Stimulated activated CD4-positive, alpha-beta T cell treated with anti-CD3 and anti-CD28 coated beads, Interleukin-4, amount 100 ng/mL, for 24 hours (primary cell): ENCODE results near the gene RND2.
"Not testable (repeated sequence)": the region's sequence is repeated elsewhere in the genome, so short reads cannot be mapped to it uniquely, and the experiment has no call there.

Experiments
- DNase-seq: peaks from one replicate; pipeline ENCODE4 v3.0.0-alpha.2; 2020

RND2 gene, protein sequence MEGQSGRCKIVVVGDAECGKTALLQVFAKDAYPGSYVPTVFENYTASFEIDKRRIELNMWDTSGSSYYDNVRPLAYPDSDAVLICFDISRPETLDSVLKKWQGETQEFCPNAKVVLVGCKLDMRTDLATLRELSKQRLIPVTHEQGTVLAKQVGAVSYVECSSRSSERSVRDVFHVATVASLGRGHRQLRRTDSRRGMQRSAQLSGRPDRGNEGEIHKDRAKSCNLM

DNA sequence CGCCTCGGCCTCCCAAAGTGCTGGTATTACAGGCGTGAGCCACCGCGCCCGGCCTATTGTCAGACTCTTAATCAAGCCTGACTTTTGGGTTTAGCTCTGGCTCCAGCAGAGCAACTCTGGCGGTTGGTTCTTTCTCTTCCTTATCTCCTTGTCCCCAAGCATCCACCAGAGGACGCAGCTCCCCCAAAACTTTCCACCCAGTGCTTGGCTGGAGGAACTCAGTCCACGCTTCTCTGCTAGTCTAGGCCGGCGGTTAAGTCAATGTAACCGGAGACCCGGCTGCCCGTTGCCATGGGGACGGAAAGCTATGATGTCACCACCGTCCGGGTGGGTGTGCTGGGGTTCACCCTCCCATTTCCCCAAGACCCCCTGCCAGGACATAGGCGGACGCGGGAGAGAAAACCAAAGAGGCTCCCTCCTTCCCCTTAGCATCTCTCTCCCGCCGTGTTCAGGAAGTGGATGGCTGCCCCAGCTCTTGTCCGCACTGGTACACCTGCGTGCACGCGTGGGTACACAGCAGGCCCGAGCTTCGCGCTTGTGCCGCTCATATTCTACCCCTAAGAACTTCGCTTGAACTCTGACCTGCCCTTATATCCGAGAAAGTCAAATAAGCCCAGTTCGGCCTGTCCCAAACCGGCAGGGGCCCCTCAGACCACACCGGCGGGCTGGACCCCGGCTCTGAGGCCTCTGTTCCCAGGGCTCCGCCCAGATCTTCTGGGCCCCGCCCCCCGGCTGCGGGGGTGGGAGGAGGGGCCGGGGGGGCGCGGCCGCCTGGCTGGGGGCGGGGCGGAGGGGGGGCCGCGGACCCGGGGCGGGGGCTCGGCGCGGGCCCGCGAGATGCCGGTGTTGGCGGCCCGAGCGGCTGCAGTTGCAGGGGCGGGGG is at the start of gene RND2:
RND2 (plus strand) TSS at position 825 of the 883 bp plus-strand sequence. CDS start 117 bp downstream, outside the sequence.
- peak; percentile 79 for DNase-seq

DNA sequence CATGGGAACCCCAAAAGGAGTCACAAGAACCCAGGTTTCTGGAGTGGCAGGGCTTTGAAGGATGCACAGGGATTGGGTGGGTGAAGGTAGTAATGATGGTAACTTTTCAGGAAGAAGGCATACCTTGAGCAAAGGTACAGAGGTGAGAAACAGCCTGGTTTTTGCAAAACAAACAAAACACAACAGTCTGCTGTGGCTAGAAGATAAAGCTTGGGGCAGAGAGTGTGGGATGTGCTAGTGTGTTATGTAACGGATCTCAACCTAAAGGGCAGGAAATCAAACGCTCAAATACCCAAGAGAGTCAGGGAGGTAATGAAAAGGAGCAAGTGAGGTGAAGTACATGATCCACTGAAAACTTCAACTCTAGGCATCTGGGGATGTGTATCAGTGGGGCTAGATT is 49.8 kb upstream of the RND2 start:
- no peak for DNase-seq

DNA sequence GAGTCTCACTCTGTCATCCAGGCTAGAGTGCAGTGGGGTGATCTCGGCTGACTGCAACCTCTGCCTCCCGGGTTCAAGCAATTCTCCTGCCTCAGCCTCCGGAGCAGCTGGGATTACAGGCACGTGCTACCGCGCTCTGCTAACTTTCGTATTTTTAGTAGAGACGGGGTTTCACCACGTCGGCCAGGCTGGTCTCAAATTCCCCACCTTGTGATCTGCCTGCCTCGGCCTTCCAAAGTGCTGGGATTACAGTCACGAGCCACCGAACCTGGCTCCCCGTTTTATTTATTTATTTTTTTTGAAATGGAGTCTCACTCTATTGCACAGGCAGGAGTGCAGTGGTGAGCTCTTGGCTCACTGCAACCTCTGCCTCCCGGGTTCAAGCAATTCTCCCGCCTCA is 49.3 kb upstream of the RND2 start:
- DNase-seq = not testable (repeated sequence)

DNA sequence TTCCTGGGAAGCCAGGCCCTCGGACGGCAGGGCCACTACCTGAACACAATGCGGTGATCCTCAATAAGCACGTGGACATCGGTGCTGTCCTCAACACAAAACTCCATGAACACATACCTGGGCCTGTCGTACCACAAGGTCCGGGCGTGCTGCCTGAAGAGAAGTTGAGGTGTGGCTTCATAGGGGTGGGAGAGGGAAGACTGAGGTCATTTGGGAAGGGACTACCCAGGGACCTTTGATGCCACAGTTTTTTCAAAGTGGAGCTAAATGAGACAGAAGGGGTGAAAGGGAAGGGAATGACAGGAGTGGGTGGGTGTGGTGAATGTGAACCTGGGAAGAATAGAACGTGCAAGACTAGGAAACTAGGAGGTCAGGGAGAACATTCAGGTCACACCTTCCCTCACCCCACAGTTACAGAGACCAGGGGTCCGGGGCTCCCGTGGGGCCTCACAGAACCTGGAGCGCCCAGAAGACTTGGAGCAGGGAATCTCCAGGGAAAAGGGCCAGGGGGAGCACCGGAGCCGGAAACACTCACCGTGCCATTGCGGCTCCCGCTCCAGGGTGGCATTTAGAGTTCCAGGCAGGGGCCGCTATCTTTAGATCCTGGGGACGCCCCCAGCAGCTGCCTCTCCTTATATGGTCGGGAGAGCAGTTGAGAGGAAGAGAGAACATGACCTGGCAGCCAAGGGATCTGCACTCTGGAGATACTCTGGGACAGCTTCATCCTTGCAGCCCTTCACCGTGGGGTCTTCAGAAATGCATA is 45.3 kb upstream of the RND2 start, which contains the start of gene PTGES3L:
PTGES3L (minus strand) TSS at position 570 of the 763 bp plus-strand sequence; CDS start at position 543, 27 bp downstream.
- DNase-seq = peak; percentile 36

DNA sequence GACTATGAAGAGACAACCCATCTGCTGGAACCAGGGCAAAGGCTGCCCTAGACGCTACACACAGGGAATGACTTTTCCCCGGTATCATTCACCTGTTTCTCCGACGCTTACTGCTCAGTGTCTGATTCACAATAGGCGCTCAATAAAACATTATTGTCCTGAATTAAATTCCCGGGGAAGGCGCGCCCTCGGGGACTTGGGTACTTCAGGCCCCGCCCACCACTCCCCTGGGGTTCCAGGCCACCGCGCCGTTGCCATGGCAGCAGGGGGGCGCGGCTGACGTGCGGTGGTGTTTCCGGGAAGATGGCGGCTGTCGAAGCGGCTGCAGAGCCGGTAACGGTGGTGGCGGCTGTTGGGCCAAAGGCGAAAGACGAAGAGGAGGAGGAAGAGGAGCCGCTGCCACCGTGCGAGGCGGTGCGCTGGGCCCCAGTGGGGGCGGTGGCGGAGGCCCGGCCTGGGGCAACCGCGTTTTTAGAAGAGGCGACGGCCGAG is 44.7 kb upstream of the RND2 start, which contains the start of gene RUNDC1:
RUNDC1 (plus strand) TSS at position 292 of the 492 bp plus-strand sequence; CDS start at position 304, 12 bp downstream.
- peak; percentile 91 for DNase-seq

DNA sequence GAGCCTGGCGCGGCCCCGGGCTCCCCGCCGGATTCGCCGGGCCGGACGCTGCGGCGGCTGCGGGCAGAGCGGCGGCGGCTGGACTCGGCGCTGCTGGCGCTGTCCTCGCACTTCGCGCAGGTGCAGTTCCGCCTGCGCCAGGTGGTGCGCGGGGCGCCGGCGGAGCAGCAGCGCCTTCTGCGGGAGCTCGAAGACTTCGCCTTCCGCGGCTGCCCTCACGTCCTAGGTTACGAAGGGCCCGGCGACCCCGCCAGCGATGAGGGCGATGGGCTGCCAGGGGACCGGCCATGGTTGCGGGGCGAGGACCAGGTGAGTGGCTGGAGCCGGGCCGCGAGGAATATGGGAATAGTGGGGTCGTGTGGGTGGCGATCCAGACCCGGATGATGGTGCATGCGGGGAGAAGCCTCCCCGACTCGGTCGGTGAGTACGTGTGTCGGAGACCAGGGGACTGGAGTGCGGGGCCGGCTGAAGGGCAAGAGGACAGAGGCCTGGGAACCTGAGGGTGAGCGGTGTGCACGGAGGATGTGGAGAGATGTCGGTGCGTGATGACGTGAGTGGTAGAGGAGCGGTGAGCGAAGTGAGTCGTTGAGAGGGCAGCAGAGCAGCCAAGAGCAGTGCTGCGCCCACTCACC is 44.1 kb upstream of the RND2 start:
- peak; percentile 72 for DNase-seq

DNA sequence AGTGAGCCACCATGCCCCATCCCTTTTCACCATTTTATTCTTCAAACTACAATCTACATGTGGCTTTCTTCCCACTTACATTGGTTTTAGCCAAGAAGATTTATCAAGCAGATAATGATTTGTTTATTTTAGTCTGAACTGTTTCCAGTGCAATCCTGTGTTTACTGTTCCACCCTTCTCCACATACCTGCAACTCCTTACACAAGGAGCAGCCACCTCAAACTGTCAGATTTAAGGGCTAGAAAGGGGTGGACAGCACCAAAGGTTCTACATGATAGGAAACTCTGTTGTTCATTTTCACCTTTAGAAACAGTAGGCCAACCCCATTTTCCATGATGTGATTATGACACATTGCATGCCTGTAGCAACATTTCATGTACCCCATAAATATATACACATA is 42.8 kb upstream of the RND2 start:
- no peak for DNase-seq

DNA sequence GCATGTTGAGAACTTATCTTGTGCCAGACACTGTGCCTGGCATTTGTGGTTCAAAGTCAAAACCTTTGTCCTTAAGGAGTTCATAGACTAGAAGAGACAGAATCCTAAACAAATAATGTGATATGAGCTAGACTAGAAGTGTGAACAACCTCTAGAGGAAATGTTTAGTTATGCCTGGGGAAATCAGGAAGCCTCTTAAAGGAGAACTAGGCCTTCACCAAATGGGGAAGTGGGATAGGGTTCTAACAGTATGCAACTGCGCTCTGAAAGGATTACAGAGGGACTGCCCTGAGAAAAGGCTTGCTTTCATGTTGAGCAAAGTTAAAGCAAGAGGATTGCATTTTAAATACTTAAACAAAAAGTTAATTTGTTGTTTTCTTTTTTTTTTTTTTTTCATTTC is 39.8 kb upstream of the RND2 start:
- DNase-seq = no peak

DNA sequence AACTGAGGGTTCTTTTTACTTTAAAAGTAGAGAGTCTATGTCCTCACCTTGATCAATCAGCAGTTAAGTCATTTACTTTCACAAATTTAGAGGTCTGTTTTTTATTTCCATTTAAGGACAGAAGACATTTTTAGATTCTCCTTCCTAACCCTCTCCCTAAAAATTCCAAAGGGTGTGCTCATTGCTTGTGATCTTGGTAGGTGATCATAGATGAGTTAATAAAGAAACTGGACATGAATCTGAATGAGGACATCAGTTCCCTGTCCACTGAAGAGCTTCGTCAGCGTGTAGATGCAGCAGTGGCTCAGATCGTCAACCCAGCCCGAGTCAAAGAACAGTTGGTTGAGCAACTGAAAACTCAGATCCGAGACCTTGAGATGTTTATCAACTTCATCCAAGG is 35.9 kb upstream of the RND2 start:
- DNase-seq = no peak

DNA sequence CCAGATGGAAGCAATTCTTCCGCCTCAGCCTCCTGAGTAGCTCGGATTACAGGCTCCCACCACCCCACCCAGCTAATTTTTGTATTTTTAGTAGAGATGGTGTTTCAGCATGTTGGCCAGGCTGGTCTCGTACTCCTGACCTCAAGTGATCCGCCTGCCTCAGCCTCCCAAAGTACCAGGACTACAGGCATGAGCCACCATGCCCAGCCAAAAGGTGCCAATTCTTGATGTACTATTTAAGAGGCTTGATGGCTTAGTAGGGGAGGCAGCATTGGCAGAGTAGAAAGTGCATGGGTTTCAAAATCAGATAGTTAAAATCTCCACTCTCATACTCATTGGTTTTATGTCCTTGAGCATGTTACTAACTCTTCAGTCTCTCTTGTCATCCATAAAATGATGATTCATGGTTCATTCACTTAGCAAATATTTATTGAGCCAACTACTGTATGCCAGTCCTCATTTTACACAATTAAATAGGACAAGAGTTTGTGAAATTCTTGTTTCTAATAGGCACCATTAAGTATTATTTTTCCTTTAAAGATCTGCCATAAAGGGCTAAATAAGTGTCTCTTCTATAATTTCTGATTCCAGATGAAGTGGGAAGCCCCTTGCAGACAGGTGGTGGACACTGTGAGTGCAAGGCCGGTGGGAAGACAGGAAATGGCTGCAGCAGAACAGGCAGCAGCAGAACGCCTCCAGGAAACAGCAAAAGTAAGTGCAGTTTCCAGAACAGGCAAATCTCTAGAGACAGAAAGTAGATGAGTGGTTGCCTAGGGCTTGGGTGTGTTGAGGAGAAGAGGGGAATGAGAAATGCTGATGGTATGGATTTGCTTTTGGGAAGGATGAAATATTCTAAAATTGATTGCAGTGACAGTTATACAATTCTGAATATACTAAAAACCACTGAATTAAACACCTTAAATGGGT is 35.0 kb upstream of the RND2 start:
- DNase-seq = no peak

DNA sequence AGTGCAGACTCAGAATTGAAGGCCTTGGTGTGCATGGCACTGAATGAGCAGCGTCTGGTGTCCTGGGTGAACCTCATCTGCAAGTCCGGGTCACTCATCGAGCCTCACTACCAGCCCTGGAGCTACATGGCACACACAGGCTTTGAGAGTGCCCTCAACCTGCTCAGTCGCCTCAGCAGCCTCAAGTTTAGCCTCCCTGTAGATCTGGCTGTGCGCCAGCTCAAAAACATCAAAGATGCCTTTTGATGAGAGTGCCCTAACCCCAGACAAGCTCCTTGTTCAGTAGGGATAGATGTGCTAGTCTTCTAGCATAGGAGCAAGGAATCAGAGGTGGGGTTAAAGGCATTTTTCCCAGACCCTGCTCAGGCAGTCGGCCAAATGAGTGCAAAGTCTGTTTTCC is 33.6 kb upstream of the RND2 start:
- no peak for DNase-seq

DNA sequence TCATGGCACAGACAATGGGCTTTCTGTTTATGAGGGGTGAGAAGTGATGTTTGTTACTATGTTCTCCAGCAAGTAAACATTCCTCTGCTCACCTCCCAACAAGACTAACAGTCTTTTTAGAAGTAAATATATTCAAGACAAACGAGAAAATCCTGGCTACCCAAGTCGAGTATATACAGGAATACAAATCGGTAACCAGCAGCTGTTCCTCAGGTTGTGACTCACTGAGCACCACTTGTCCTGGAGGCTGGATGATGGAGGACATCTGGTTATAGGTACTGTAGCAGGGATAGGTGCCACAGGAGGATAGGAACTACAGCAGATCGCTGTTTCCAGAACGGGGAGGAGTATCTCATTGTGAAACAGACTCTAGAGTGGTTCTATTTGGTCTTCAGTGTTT is 32.2 kb upstream of the RND2 start:
- no peak for DNase-seq

DNA sequence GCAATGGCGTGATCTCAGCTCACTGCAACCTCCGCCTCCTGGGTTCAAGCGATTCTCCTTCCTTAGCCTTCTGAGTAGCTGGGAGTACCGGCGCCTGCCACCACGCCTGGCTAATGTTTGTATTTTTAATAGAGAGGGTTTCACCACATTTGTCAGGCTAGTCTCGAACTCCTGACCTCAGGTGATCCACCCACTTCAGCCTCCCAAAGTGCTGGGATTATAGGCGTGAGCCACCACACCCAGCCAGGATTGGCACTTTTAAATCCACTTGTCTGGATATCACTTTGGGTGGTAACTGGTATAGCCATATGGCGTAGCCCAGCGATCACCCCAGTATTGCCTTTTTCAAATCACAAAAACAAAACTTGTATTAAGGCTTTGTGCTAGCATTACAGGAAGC is 31.1 kb upstream of the RND2 start:
- not testable (repeated sequence) for DNase-seq

DNA sequence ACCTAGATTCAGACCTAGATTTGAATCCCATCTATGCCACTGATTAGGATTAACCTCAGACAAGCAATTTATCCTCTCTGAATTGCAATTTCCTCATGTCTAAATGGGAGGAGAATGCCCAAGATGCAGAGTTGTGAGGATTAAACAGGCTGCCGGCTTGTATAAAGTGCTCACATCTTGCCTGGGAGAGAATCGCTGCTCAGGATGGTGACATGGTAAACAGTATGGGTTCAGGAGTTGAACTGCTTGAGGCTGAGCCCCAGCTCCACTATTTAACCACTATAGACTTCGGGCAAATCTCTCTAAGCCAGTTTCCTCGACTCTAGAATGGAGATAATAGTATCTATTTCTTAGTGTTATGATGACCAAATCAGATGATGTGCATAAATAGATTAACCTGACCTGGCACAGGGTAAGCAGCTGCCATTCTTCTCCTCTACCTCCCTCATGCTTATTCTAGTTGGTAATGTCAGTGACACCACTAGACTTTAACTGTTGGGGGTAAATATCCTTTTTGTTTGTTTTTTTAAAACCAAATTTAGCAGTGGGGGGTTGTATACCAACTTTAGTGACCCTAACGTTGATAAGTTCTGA is 27.5 kb upstream of the RND2 start:
- DNase-seq = no peak

DNA sequence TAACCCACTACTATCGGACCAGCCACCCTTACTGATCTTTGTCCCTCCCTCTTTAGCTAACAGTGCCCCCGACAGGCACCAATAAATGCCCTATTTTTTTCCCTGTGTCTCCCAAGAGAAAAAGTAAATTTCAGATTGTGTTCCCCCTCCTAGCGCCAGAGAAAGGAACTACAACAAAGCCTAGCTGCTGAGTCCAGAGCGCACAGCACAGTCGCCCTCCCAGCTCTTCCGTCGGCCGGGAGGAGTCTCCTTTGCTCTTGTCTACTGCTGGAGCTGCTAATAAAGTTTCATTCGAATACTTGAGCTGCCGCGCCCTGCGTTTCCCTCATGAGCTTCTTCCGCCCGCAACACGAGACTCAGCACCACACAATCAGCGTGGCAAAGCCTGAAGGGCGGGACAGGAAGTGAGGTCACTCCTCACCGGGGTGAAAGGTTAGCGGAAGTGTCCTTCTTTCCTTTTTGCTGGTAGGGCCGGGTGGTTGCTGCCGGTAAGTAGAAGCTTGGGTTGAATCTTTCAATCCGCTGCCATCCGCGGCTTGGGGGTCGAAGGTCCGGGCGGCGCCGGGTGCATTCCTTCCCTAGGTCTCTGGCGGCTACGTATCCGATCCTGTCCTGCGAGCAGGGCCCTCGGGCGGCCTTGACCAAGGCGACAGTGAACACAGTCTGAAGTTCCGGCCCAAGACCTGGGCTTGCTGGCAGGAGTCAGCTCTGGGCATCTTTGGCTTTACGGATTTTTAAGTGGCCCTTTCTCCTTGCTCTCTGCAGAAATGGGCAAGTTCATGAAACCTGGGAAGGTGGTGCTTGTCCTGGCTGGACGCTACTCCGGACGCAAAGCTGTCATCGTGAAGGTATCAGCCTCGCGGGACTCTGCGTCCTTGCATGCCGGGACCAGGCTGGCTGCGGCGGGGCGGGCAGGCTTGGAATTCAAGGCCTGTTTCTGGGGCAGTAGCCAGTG is 26.8 kb upstream of the RND2 start, which contains the start of gene RPL27:
RPL27 (plus strand) TSS at position 436 of the 955 bp plus-strand sequence; CDS start at position 768, 332 bp downstream.
- peak; percentile 97 for DNase-seq

DNA sequence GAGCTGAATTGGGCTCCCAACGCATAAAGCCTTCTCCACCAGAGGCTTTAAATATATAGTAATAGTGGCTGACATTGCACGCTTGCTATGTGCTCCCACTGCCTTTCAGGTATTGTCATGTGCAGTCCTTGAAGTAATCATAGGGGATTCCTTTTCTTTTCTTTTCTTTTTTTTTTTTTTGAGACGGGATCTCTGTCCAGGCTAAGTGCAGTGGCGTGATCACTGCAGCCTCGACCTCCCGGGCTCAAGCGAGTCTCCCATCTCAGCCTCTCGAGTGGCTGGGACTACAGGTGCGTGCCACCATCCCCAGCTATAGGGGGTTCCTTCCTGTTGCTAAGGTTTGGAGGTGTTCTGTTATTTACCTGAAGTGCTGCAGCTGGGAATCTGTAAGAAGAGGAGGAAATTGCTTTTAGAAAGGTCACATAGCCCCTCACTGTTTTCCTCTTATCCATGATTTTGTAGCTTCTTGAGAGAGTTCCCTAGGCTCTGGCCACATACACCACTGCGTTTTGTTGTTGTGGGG is 26.0 kb upstream of the RND2 start:
- DNase-seq = no peak

DNA sequence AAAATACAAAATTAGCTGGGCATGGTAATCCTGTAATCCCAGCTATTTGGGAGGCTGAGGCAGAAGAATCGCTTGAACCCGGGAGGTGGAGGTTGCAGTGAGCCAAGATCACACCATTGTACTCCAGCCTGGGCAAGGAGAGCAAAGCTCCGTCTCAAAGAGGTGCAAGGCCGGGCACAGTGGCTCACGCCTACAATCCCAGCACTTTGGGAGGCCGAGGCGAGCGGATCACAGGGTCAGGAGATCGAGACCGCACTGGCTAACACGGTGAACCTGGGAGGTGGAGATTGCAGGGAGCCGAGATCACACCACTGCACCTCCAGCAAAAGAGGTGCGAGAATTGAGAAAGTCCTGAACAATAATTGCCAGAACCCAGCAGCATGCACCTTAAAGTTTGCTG is 24.1 kb upstream of the RND2 start:
- not testable (repeated sequence) for DNase-seq

DNA sequence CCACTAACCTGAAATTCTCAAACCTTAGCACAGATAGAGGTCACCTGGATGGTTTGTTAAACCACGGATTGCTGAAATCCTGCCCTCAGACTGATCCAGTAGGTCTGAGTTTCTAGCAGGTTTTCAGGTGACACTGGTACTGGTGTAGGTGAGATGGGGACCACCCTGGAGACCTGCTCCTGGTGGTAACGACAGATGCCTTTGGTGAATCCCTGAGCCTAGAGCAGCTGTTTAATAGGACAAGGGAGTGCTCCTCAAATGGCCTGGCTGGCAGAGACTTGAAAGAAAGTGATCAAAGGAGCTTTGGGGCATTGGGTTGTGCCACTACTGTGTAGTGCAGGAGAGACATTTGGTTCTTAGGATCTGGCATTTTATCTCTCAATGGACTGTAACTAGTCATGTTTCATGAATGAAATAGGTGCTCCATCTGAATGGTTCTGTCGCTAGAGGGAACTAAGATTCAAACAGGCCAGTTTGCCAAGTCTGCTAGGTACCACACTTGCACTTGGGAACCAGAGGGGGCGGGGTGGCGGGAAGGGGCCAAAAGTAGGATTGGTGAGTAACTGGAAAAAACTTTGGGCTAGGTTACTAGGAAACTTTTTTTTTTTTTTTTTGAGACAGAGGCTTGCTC is 21.4 kb upstream of the RND2 start:
- no peak for DNase-seq
